GM19452 (cell line): Measurements from ENCODE around the gene DCD.
"Not testable (repeated sequence)": the region's sequence is repeated elsewhere in the genome, so short reads cannot be mapped to it uniquely, and the experiment has no call there.

Experiments
- ATAC-seq: cut with Tn5 transposase; IDR thresholded peaks from one replicate; pipeline ENCODE4 v1.9.1; 2021; ENCODE audit not compliant: unreplicated experiment

Gene DCD

GRCh38 chr12:54654926-54655325 is 6.8 kb upstream of the DCD start:
- ATAC-seq: no peak

GRCh38 chr12:54653025-54653424 is 4.9 kb upstream of the DCD start:
- ATAC-seq: no peak

GRCh38 chr12:54650889-54651288 is 2.7 kb upstream of the DCD start:
- no peak for ATAC-seq

- ATAC-seq: no peak
Observed at GRCh38 chr12:54650409-54650808, 2.2 kb upstream of the DCD start.

- ATAC-seq: no peak
Observed at GRCh38 chr12:54649825-54650224, 1.7 kb upstream of the DCD start.

GRCh38 chr12:54641554-54641953 is 6.6 kb downstream of the DCD start:
- no peak for ATAC-seq

GRCh38 chr12:54641089-54641488 is 7.1 kb downstream of the DCD start:
- ATAC-seq: no peak

- ATAC-seq: not testable (repeated sequence)
Observed at GRCh38 chr12:54639112-54639511, 9.1 kb downstream of the DCD start.

- ATAC-seq: no peak
Observed at GRCh38 chr12:54634795-54635194, 13.4 kb downstream of the DCD start, which contains the start of gene LACRT. LACRT (minus strand) TSS chr12:54634895; CDS start chr12:54634841, 54 bp downstream.

- ATAC-seq: no peak
Observed at GRCh38 chr12:54631988-54632728, 16.0 kb downstream of the DCD start.

GRCh38 chr12:54631551-54631950 is 16.6 kb downstream of the DCD start:
- no peak for ATAC-seq

GRCh38 chr12:54629925-54630324 is 18.2 kb downstream of the DCD start:
- no peak for ATAC-seq

GRCh38 chr12:54628186-54628846 is 19.8 kb downstream of the DCD start:
- no peak for ATAC-seq

- no peak for ATAC-seq
Observed at GRCh38 chr12:54627304-54627703, 20.9 kb downstream of the DCD start.

- ATAC-seq: no peak
Observed at GRCh38 chr12:54625598-54625997, 22.6 kb downstream of the DCD start.

GRCh38 chr12:54624315-54625279 is 23.6 kb downstream of the DCD start:
- no peak for ATAC-seq

GRCh38 chr12:54622463-54623183 is 25.5 kb downstream of the DCD start:
- ATAC-seq: no peak

- ATAC-seq: no peak
Observed at GRCh38 chr12:54616933-54617680, 31.1 kb downstream of the DCD start.

- no peak for ATAC-seq
Observed at GRCh38 chr12:54612225-54612750, 35.9 kb downstream of the DCD start.

- ATAC-seq: no peak
Observed at GRCh38 chr12:54611715-54612149, 36.4 kb downstream of the DCD start.
